GM12873 (cell line): Measurements from ENCODE around the gene SIDT2.

ENCODE experiments used
- TF ChIP-seq, protein P1 (sequence below): IDR thresholded peaks from 2 replicates; pipeline ENCODE4 v1.5.1; 2012; ENCODE audit warnings: low read depth, mild to moderate bottlenecking, moderate library complexity, low read length, control low read depth; ENCODE audit not compliant: insufficient read depth; ENCODE audit errors: missing control alignments

Gene SIDT2

DNA sequence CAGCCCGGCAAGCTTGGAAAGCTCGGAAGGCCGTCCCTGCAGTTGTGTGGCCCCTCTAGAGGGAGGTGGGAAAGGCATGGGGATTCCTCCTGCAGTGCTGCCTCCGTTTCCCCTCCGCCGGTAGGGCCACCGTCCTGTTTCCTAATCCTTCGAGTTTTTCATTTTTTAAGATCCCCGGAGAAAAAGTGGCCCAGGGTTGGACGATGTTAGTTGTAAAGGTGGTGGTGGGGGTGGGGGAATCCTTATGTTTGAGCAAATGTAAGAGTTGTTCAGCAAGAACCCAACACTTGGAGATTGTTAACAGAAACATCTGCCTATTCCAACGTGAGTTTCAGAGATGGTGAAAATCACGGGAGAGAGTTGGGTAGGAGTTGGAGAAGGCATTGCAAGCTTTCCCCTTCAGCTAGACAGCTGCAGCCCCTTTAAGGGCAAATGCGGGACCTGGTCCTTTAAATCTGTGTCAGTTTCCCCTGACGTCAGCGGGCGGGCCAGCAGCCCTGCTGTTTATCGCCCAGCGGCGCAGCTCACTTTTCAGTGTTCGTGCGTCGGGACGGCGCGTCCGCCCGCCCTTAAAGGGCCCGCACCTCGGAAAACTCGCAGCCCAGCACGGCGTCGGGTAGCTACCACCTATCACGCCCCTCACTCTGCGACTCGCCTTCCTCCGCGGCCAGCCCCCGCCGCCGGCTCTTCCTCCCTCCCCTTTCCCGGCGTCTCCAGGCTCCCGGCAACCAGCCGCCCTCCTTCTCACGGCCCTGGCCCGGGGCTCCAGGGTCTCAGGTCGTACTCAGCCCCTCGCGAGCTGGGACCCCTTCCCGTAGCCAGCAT lies at the start of gene SIDT2:
Gene SIDT2 (plus strand): TSS at position 534 of the 825 bp plus-strand sequence. CDS start 521 bp downstream, outside the sequence.
- TF ChIP-seq, protein P1, sequence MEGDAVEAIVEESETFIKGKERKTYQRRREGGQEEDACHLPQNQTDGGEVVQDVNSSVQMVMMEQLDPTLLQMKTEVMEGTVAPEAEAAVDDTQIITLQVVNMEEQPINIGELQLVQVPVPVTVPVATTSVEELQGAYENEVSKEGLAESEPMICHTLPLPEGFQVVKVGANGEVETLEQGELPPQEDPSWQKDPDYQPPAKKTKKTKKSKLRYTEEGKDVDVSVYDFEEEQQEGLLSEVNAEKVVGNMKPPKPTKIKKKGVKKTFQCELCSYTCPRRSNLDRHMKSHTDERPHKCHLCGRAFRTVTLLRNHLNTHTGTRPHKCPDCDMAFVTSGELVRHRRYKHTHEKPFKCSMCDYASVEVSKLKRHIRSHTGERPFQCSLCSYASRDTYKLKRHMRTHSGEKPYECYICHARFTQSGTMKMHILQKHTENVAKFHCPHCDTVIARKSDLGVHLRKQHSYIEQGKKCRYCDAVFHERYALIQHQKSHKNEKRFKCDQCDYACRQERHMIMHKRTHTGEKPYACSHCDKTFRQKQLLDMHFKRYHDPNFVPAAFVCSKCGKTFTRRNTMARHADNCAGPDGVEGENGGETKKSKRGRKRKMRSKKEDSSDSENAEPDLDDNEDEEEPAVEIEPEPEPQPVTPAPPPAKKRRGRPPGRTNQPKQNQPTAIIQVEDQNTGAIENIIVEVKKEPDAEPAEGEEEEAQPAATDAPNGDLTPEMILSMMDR: no peak

DNA sequence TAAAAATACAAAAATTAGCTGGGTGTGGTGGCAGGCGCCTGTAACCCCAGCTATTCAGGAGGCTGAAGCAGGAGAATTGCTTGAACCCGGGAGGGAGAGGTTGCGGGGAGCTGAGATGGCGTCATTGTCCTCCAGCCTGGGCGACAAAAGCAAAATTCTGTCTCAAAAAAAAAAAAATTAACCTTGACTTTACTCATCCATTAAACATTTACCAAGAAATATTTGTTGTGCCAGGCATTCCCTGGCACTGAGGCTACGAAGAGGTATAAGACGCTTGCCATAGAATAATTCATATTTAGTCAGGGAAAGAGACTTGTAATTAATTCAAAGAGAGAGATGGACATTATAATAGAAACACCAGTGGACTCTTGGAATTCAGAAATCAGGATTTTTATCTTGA lies 47.7 kb upstream of the SIDT2 start:
- TF ChIP-seq, protein P1: no peak

DNA sequence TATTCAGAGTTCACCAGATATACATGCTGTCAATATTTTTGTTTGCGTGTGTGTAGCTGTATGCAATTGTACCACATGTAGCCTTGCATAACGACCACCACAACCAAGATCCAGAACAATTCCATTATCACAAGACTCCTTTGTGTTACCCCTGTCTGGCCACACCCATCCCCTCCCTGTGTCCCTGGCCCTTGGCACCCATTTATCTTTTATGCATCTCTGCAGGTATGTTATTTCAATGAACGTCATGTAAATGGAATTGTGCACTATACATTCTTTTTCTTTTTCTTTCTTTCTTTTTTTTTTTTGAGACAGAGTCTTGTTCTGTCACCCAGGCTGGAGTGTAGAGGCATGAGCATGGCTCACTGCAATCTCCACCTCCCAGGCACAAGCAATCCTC lies 44.1 kb upstream of the SIDT2 start:
- TF ChIP-seq, protein P1: no peak

DNA sequence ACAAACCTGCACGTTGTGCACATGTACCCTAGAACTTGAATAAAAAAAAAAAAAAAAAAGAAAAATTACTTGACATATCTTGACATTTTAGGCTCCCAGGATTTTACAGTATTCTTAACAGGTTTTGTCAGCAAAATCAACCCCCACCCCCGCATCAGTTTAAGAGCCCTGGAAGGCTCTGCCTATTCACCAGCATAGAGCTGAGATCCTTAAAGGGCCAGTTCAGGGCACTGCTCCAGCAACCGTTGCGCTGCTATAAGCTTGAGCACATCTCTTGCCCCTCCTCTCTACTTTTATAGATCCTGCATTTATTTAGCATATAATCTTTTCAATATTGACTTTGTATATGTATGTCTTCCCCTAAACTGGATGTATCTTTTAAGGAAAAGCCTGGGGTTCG lies 35.2 kb upstream of the SIDT2 start:
- TF ChIP-seq, protein P1: no peak

DNA sequence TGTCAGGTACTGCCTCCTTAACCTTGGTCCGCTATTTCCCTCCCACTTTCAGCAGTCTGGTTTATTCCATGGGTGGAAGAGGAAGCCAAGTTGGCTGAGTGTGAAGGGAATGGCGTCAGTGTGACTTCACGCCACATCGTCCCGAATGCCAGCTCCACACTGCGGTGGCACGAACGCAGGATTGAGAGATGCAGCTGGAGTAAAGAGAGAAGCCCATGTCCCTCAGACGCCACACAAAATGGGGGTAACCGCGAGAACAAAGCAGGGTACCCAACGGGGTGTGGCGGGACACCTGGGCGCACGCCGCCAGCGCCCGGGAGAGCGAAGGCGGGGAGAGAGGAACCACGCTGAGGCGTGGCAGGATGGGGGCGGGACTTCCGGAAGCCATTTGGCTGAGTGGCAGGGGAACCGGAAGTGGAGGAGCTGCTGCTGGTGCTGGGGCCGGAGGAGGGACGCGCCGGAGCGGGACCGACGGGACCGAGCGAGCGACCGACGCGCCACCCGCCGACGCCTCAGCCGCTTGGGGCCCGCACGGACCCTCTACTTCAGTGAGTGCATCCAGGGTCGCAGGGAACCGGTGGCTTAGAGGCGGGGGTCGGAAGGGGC lies 34.6 kb upstream of the SIDT2 start, which contains the start of gene PAFAH1B2:
Gene PAFAH1B2 (plus strand): TSS at position 417 of the 606 bp plus-strand sequence. CDS start 8,161 bp downstream, outside the sequence.
- TF ChIP-seq, protein P1: no peak

DNA sequence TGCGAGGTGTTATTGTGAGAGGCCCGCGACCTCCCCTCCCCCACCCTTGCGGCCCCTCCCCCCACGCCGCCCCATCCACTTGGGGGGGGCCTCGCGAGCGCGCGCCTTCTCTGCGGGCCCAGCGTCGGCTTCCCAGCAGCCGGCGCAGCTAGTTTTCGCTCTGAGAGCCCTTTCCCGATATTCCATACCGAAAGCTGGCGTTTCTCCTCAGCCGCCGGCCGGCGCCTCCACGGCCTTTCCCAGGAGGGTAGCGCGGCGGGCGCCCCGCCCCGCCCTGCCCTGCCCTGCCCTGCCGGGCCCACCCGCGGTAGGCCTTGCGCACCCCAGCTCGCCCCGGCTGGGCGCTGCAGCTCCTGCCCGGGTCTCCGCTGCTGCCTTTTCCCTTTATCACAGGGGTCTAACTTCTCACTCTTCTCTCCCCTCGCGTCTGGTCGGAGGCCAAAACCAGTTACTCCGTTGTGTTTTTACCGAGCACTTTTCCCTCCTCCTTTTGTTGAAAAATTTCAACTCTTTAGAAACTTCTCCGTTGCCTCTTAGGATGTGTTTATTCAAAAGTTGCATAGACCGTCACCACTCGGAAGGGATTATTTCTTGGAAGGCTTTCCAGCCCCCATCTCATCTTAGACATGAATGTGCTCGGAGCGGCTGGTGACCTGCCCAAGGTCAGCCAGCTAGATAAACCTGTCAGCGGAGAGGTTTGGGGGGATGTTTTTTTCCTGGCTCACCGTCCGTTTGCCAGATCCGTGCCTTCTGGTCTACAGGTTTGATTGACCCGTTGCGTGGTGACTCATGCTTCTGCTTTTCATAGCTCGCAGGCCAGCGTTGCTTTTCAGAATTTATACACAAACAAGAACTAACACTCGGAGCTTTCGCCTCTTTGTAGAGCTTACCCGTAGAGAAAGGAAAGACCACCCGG lies 33.8 kb upstream of the SIDT2 start:
- TF ChIP-seq, protein P1: no peak

DNA sequence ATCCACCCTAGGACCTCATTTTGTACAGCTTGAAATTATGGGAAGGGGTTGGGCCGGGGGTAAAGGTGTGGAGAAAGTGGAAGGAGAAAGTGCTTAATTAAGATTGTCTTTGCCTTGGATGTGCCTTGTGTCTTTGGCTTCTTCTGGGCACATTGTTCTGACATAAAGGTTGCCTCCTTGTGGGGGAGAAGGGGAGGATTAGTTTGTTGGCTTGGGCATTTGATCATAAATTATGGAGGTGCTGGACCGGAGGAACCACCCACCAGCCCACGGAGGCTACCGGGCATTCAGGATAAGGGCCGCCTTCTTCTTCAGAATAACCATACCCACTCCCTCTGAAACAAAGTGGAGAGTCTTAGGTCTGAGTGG lies 33.2 kb upstream of the SIDT2 start:
- TF ChIP-seq, protein P1: peak; percentile 21
